Prostate gland (tissue), 2 donors: Measurements from ENCODE around the gene DCTN2. TPM values are rescaled to one million over a fixed set of nuclear protein-coding genes. Genes with fewer than 3 reads are reported as not detected.

Experiments used
- DNase-seq: peaks from one replicate; pipeline ENCODE4 v3.0.0-alpha.2; 2019; ENCODE audit warnings: low spot score
- H3K27ac ChIP-seq, 2 donors: fragments of 200-600 bp; sonication (generic); 2 replicates each; pipeline ENCODE4 v1.5.1; 2017 to 2019
- H3K27me3 ChIP-seq: fragments of 200-600 bp; sonication (generic); replicated peaks from 2 replicates; pipeline ENCODE4 v1.5.1; 2019; ENCODE audit not compliant: insufficient read depth
- H3K36me3 ChIP-seq, 2 donors: fragments of 200-600 bp; sonication (generic); 1 replicate in 1 of 2; 2 replicates in 1 of 2; pipeline versions ENCODE4 v1.5.1 to v1.8.1; 2017 to 2019
- H3K4me1 ChIP-seq: fragments of 200-600 bp; sonication (generic); replicated peaks from 2 replicates; pipeline ENCODE4 v1.5.1; 2019
- H3K4me3 ChIP-seq, 2 donors: fragments of 200-600 bp; sonication (generic); 2 replicates each; pipeline ENCODE4 v1.5.1; 2017 to 2019
- H3K9me3 ChIP-seq: fragments of 200-600 bp; sonication (generic); 2 replicates; pipeline ENCODE4 v1.5.1; 2017
- CTCF ChIP-seq, 4 experiments: fragments of 200-600 bp in 2 of 4; fragments of 450-650 bp in 2 of 4; sonication (generic) in 2 of 4; IDR thresholded peaks; 1 replicate in 3 of 4; 2 replicates in 1 of 4; pipeline ENCODE4 v1.5.1; 2016 to 2019; ENCODE audit warnings: antibody characterized with exemption in 4 of 4, mild to moderate bottlenecking in 2 of 4, moderate library complexity in 2 of 4
- POLR2A ChIP-seq: fragments of 450-650 bp; IDR thresholded peaks from one replicate; pipeline ENCODE4 v1.6.1; 2016; ENCODE audit warnings: antibody characterized with exemption, mild to moderate bottlenecking
- POLR2AphosphoS5 ChIP-seq: sonication (generic); formaldehyde crosslinking; IDR thresholded peaks from one replicate; pipeline ENCODE4 v1.6.1; 2017; ENCODE audit warnings: antibody characterized with exemption
- WGBS: methylation state at CpG from one replicate; pipeline ENCODE4 v1.1.5; 2018; 5-methylcytosine and 5-hydroxymethylcytosine counted together
- intact Hi-C: fragments of 100-400 bp; cut with DNase I; formaldehyde crosslinking; loops from one replicate; pipeline ENCODE4 v1.14.2; 2022
- total RNA-seq, 2 donors: library from RNA; depleted of rRNA; stranded (reverse); fragments of >200 nt; gene quantifications; one replicate each; pipeline ENCODE4 v1.1.0, GENCODE V29; 2016

DCTN2 gene
- total RNA-seq, 2 donors from 2014 or later = 131 to 157 TPM

GRCh38 chr12:57552835-57553313 is 5.9 kb upstream of the DCTN2 start:
- no peak for DNase-seq
- no peak overlapping the region for H3K4me3 ChIP-seq

GRCh38 chr12:57552306-57552651 is 5.3 kb upstream of the DCTN2 start:
- WGBS = 73% methylated on average over 2 of the region's 2 CpGs
- TF ChIP-seq CTCF (IDR thresholded peaks at IDR 0.05) (no peak), POLR2A (no peak), POLR2AphosphoS5 (no peak)
- intact Hi-C loops = no loop called here
- H3K27ac ChIP-seq = no peak overlapping the region
- no peaks in the 10 kb centered on the region for H3K4me1 ChIP-seq
- DNase-seq = no peak
- H3K4me3 ChIP-seq = no peak overlapping the region
- no peaks in the 10 kb centered on the region for H3K36me3 ChIP-seq
- peaks cover 13% of the 10 kb centered on the region for H3K27me3 ChIP-seq
- H3K9me3 ChIP-seq = no peaks in the 10 kb centered on the region

More at GRCh38 chr12:57552835-57553313, 5.9 kb upstream of the DCTN2 start:
- H3K36me3 ChIP-seq = no peaks in the 10 kb centered on the region
- intact Hi-C loops = no loop called here
- H3K9me3 ChIP-seq = no peaks in the 10 kb centered on the region
- peaks cover 13% of the 10 kb centered on the region for H3K27me3 ChIP-seq
- TF ChIP-seq CTCF (IDR thresholded peaks at IDR 0.05) = no peak
- TF ChIP-seq POLR2AphosphoS5 = no peak
- 55% methylated on average over 6 of the region's 6 CpGs for WGBS
- no peak overlapping the region for H3K27ac ChIP-seq
- no peaks in the 10 kb centered on the region for H3K4me1 ChIP-seq

GRCh38 chr12:57551637-57552305 is 4.8 kb upstream of the DCTN2 start:
- H3K4me1 ChIP-seq = no peaks in the 10 kb centered on the region
- H3K27ac ChIP-seq = no peak overlapping the region
- intact Hi-C loops = no loop called here
- no peak overlapping the region for H3K4me3 ChIP-seq
- no peaks in the 10 kb centered on the region for H3K36me3 ChIP-seq
- no peak for DNase-seq
- 80% methylated on average over 3 of the region's 3 CpGs for WGBS
- no peaks in the 10 kb centered on the region for H3K9me3 ChIP-seq
- no peak for TF ChIP-seq POLR2AphosphoS5
- TF ChIP-seq POLR2A = no peak
- TF ChIP-seq CTCF (IDR thresholded peaks at IDR 0.05) = no peak
- peaks cover 13% of the 10 kb centered on the region for H3K27me3 ChIP-seq

GRCh38 chr12:57550641-57551549 is 3.9 kb upstream of the DCTN2 start:
- Histone ChIP-seq H3K4me3 (no peak overlapping the region), H3K4me1 (peaks cover 1% of the 10 kb centered on the region), H3K27me3 (peaks cover 13% of the 10 kb centered on the region), H3K9me3 (no peaks in the 10 kb centered on the region), H3K27ac (no peak overlapping the region), H3K36me3 (no peaks in the 10 kb centered on the region)
- intact Hi-C loops = no loop called here
- 61% methylated on average over 7 of the region's 7 CpGs for WGBS
- no peak for DNase-seq
- no peak for TF ChIP-seq POLR2A
- no peak for TF ChIP-seq POLR2AphosphoS5
- TF ChIP-seq CTCF (IDR thresholded peaks at IDR 0.05) = no peak
